Nucleus accumbens (tissue), 56 donors: Measurements from ENCODE around the gene CFAP100.

Experiments
- DNase-seq, 56 donors: peaks; one replicate each; lab custom pipeline; 2025; lab: John Stamatoyannopoulos, UW

Gene CFAP100

GRCh38 chr3:126373682-126374601, 20.8 kb upstream of the CFAP100 start:
- DNase-seq = peak in 4 of 56 donors; percentile 8 to 61 (median 22)

DNA sequence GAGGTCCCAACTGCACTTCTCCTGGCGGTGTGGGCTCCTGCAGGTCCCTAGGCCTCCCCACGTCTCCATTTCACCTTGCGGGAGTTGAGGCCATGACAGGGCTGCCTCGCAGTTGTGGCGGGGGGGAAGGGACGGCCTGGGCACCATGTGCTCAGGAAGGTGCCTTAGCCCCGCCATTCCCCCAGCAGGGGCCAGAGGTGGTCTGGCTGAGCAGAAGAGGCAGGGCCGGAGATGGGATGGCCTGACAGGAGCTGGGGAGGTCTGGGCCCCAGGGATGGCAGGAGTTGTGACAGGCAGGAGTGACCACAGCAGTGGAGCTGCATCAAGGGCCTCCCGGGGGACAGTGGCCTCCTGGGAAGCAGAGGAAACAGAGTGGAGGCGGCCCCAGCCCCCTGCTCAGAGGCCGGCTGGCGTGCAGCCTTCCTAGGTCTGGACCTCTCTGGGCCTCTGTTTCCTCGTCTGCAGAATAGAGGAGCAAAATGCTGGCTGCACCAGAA, 18.8 kb upstream of the CFAP100 start:
- no peak for DNase-seq

- no peak for DNase-seq
These were observed 18.3 kb upstream of the CFAP100 start for GRCh38 chr3:126376444-126376843.

DNA sequence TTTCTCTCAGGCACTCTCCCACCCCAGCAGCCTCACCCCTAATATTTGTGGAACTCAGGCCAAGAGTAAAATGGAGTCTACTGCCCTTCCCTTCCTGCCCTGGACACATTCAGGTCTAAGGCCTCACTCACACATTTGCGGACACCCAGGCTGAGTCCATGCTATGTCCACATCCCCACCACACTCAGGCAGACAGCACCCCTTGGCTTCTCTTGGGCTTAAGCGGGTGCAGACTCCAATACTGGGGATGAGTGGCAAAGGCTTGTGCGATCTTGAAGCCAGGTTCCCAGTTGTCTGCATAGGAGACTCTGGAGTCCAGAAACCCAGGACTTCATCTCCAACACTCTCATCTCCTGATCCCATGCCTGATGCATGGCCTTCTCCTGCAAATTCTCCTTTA, 17.5 kb upstream of the CFAP100 start:
- DNase-seq = no peak

DNA sequence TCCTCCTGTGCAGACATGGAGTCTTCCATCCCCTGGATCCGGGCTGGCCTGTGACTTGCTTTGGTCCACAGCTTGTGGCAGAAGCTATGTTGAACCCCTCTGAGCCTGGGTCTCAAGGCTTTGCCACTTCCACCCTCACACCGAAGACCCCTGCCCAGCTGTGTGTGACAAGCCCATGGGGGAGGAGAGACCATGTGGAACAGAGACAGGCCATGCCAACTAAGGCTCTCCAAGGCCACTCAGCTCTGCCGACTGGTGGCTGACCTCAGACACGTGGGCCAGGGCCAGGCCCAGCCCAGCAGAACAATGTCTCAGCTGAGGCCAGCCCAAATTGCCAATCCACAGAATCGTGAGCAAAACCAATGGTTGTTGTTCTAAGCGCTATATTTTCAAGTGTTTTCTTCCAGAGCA, 16.4 kb upstream of the CFAP100 start:
- DNase-seq = no peak

- DNase-seq = no peak
These were observed 14.5 kb upstream of the CFAP100 start for GRCh38 chr3:126380011-126380768.

GRCh38 chr3:126381966-126382365, 12.7 kb upstream of the CFAP100 start:
- DNase-seq = no peak

GRCh38 chr3:126389112-126389793, 5.5 kb upstream of the CFAP100 start:
- DNase-seq = peak; percentile 24 to 93 (median 81)

GRCh38 chr3:126389794-126390146, 4.9 kb upstream of the CFAP100 start:
- peak in 2 of 56 donors; percentile 43 to 47 for DNase-seq

DNA sequence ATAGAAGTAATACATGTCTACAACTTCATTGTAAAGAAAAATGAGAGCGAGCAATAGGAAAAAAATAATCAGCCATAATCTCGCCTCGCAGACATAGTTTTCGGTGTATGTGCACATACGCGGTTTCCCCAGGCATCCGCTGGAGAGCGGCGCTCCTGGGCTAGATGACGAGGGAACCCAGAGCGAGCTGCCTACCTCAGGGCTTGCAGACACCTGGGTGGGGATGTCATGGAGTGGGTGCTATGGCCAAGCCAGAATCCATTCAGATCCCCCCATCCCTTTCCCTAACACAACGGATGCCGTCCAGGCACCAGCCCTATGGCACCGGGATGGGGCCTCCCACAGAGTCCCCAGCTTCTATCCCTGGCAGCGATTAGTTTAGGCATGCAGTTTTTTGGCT, 4.5 kb upstream of the CFAP100 start:
- DNase-seq = no peak

- no peak for DNase-seq
These were observed 4.0 kb upstream of the CFAP100 start for GRCh38 chr3:126390751-126391150.

- DNase-seq = no peak
These were observed 3.1 kb upstream of the CFAP100 start for GRCh38 chr3:126391631-126392030.

DNA sequence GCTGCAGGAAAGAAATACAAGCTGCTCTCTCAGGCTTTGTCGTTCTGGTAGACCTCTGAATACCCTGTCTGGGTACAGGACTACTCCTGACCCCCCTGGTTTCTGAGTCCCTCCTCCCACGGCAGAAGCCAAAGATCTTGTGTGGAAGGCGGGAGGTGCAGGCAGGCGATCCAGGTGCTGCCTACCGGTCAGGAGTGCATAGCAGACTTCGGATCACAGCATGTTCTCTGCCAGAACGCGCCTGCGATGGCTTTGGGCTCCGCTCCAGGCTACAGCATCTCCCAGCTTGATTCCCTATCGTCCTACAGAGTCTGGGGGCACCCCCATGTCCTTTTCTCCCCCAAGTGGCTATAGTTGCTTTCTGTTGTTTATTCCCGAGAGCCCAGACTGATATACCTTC, 2.5 kb upstream of the CFAP100 start:
- no peak for DNase-seq

- DNase-seq = no peak
These were observed 1.1 kb upstream of the CFAP100 start for GRCh38 chr3:126393563-126393962.

DNA sequence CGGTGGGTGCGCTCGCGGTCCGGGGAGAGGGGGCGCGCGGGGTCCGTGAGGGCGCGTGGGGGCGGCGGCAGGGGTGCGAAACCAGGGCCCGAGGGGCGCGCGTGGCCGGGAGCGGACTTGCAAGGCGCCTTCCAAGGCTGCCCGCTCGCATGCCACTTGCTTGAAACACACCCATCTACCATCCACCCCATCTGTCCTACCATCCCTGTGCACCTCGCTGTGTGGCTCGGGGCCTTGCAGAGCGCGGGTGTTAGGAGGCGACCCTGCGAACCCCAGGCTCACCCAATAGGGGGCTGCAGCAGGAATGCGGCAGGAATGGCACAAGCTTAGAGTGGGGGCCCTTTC, 240 bp downstream of the CFAP100 start:
- peak in 1 of 56 donors; percentile 12 for DNase-seq

GRCh38 chr3:126395846-126396513, 1.3 kb downstream of the CFAP100 start:
- DNase-seq = no peak

GRCh38 chr3:126396536-126396935, 1.8 kb downstream of the CFAP100 start:
- DNase-seq = no peak

DNA sequence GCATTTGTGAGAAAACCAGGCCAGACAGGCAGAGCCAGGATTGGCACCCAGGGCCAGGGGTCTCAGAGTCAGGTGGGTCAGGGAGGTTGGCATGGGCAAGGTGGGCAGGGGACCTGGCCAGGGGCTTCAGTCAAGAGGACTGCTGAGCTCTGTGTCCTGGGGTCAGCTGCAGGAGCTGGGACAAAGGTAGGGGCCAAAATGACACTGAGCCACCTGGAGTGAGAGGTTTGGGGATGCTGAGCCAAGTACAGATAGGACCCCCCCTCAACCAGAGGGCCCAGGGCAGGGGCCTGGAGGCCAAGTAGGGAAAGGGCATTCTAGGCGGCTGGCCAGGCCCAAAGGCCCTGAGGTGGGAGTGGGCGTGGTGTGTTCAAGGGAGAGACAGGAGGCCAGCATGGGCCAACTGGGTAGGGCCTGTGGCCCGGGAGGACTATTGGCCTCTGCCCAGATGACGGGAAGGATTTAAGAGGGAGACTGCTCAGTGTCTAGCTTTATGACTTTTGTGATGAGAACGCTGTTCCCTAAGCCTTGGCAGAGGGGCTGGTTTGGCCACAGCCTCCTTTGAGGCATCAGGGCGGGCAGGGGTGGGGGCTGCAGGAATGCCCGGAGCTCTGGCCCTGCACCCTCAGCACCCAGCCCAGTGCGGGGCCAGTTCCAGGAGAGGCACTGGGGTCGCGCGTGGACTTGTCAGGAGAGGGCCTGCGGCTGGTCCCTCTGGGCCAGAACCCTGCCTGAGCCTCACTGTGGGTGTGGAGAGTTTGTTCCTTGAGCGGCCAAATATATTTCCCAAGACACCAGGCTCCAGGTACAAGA, 3.1 kb downstream of the CFAP100 start:
- no peak for DNase-seq
